H1 (cell line): ENCODE measurements around the gene UROD. TPM values are rescaled to one million over a fixed set of nuclear protein-coding genes. Genes with fewer than 3 reads are reported as not detected.

Source experiments
- MAX ChIP-seq: IDR thresholded peaks from 2 replicates; pipeline ENCODE4 v1.6.1; 2012; ENCODE audit warnings: inconsistent platforms
- polyA plus RNA-seq, 7 experiments: library from polyadenylated mRNA; depleted of rRNA in 3 of 7; stranded (reverse) in 5 of 7; unstranded in 2 of 7; fragments of >200 nt in 5 of 7; fragments of 200-250 nt in 2 of 7; gene quantifications; 1 replicate in 5 of 7; 2 replicates in 1 of 7; 4 replicates in 1 of 7; pipeline versions ENCODE4 v1.2.1 to v1.2.3, GENCODE V29; 2011 to 2013; ENCODE audit warnings: missing spikeins in 2 of 7, mixed read lengths in 2 of 7
- total RNA-seq: library from RNA; stranded (reverse); fragmentation: NEBNext Ultra II Directional; extraction: Animal tissue kit (Norgen Biotek cat#: 25700); gene quantifications from 2 replicates; pipeline ENCODE4 v1.2.1, GENCODE V29; 2021

The UROD gene
- total and polyA plus RNA-seq, 2 of the 8 experiments (the other 6 are each of a cell fraction or from before 2014, with no cell fraction given): 86.6 to 220 TPM

GRCh38 chr1:44995467-44996238 is 16.4 kb upstream of the UROD start (continued):
- TF ChIP-seq MAX: no peak
